K562 (cell line): ENCODE data around the gene PON3. TPM values are rescaled to one million over a fixed set of nuclear protein-coding genes. Genes with fewer than 3 reads are reported as not detected.

Experiments
- ATAC-seq: fragments of 200-7000 bp; cut with Tn5 transposase; 3 replicates; pipeline ENCODE4 v1.9.1; 2020; ENCODE audit warnings: moderate library complexity
- BruUV-seq: library from RNA; stranded (reverse); fragments of 400-500 nt; replicated peaks from 2 replicates; lab custom pipeline; 2021; lab: Mats Ljungman, UMichigan
- CTCF ChIA-PET: fragments of 300-600 bp; formaldehyde crosslinking; extraction: SDS; loops from one replicate; lab custom pipeline; 2021; ENCODE audit warnings: low intra/inter-chr PET ratio; lab: Yijun Ruan, JAX
- POLR2A ChIA-PET: fragments of 300-600, 350-650 bp; sonication (Branson Sonifier 250); formaldehyde crosslinking; extraction: SDS; loops from one replicate; lab custom pipeline; 2021; ENCODE audit warnings: antibody characterized with exemption, inconsistent platforms; lab: Yijun Ruan, JAX
- DNase-seq, 4 experiments: peaks; one replicate each; pipeline versions ENCODE4 v3.0.0 to v3.0.0-alpha.2; 2011 to 2018; ENCODE audit warnings: low spot score in 3 of 4, mixed read lengths in 3 of 4; ENCODE audit errors: extremely low read depth in 1 of 4
- FAIRE-seq: peaks from 2 replicates; lab custom pipeline; 2011; peaks lifted over from hg19 to GRCh38; lab: Jason Lieb, UNC
- H2AFZ ChIP-seq: 2 replicates; pipeline ENCODE4 v1.6.0; 2011; ENCODE audit warnings: low read depth, low read length, control low read depth, inconsistent platforms
- H3K27ac ChIP-seq: fragments of 200-600 bp; 3 replicates; pipeline ENCODE4 v1.8.0; 2011; ENCODE audit warnings: low read depth, mild to moderate bottlenecking, control low read depth, inconsistent platforms, low read length, moderate library complexity, mixed read lengths; ENCODE audit errors: extremely low read depth
- H3K27me3 ChIP-seq, 2 experiments: fragments of 300-600 bp in 1 of 2; 2 replicates in 1 of 2; 3 replicates in 1 of 2; pipeline versions ENCODE4 v1.6.0 to v1.8.0; 2011; ENCODE audit warnings: inconsistent platforms in 2 of 2, low read length in 2 of 2, mild to moderate bottlenecking in 1 of 2, mixed read lengths in 1 of 2, moderate library complexity in 1 of 2; ENCODE audit not compliant: control insufficient read depth in 2 of 2, insufficient read depth in 2 of 2
- H3K36me3 ChIP-seq: fragments of 300-600 bp; 3 replicates; pipeline ENCODE4 v1.8.0; 2011; ENCODE audit warnings: mild to moderate bottlenecking, low read length, inconsistent platforms; ENCODE audit not compliant: control insufficient read depth, insufficient read depth
- H3K4me1 ChIP-seq, 2 experiments: fragments of 200-600 bp in 1 of 2; replicated peaks in 1 of 2; 2 replicates in 1 of 2; 3 replicates in 1 of 2; pipeline versions ENCODE4 v1.5.1 to v1.8.0; 2011; ENCODE audit warnings: inconsistent platforms in 2 of 2, low read length in 2 of 2, mild to moderate bottlenecking in 1 of 2, mixed read lengths in 1 of 2, moderate library complexity in 1 of 2; ENCODE audit not compliant: control insufficient read depth in 2 of 2, insufficient read depth in 2 of 2
- H3K4me2 ChIP-seq: 2 replicates; pipeline ENCODE4 v1.6.1; 2011; ENCODE audit warnings: low read length, control low read depth, inconsistent platforms, mixed read lengths; ENCODE audit not compliant: insufficient read depth
- H3K4me3 ChIP-seq: fragments of 200-600 bp; sonication (generic), shearing (Covaris generic); 2 replicates; pipeline ENCODE4 v1.5.1; 2016; ENCODE audit warnings: control low read depth, inconsistent platforms
- H3K79me2 ChIP-seq: fragments of 200-600 bp; 3 replicates; pipeline ENCODE4 v1.8.0; 2011; ENCODE audit warnings: low read length, inconsistent platforms; ENCODE audit not compliant: control insufficient read depth, insufficient read depth
- H3K9ac ChIP-seq, 2 experiments: 2 replicates each; pipeline versions ENCODE4 v1.6.0 to v1.6.1; 2011; ENCODE audit warnings: low read depth in 2 of 2, low read length in 2 of 2, control low read depth in 1 of 2, inconsistent platforms in 1 of 2, mild to moderate bottlenecking in 1 of 2, mixed read lengths in 1 of 2; ENCODE audit not compliant: insufficient read depth in 1 of 2
- H3K9me1 ChIP-seq: one replicate; pipeline ENCODE4 v1.6.0; 2011; ENCODE audit warnings: inconsistent platforms, mild to moderate bottlenecking, low read length, moderate library complexity; ENCODE audit not compliant: control insufficient read depth, insufficient read depth
- H3K9me3 ChIP-seq: replicated peaks from 2 replicates; pipeline ENCODE4 v1.5.1; 2011; ENCODE audit warnings: low read depth, low read length, inconsistent platforms; ENCODE audit not compliant: control insufficient read depth, insufficient read depth
- H4K20me1 ChIP-seq: replicated peaks from 2 replicates; pipeline ENCODE4 v1.6.1; 2011; ENCODE audit warnings: low read length, inconsistent platforms, mixed read lengths; ENCODE audit not compliant: control insufficient read depth, insufficient read depth
- CTCFL ChIP-seq: IDR thresholded peaks from 2 replicates; pipeline ENCODE4 v1.6.1; 2011; ENCODE audit warnings: borderline replicate concordance, low read depth, mild to moderate bottlenecking, moderate library complexity, low read length; ENCODE audit not compliant: insufficient read depth, poor library complexity, severe bottlenecking
- WGBS: fragments of 100-300 bp; shearing (Covaris generic); methylation state at CpG from one replicate; pipeline ENCODE4 v1.1.6; 2016; ENCODE audit warnings: low coverage, mixed read lengths; ENCODE audit not compliant: insufficient coverage; ENCODE audit errors: missing lambda C conversion rate; 5-methylcytosine and 5-hydroxymethylcytosine counted together
- in situ Hi-C: fragments of 300-500 bp; cut with MboI; formaldehyde crosslinking; loops from 4 replicates; pipeline ENCODE4 v1.15.0; 2018; ENCODE audit warnings: inconsistent platforms, mixed read lengths
- intact Hi-C: fragments of 100-400 bp; cut with micrococcal nuclease; formaldehyde crosslinking; loops from 2 replicates; pipeline ENCODE4 v1.14.2; 2022
- polyA plus RNA-seq, 8 experiments: library from polyadenylated mRNA; depleted of rRNA in 4 of 8; stranded (reverse) in 5 of 8; unstranded in 3 of 8; fragments of >200 nt; fragmentation: Nextera tagmentation in 2 of 8; fragmentation: Illumina TruSeq in 1 of 8; extraction: Ambion mirVana in 2 of 8; extraction: Trizol in 1 of 8; gene quantifications; 2 replicates each; pipeline versions ENCODE4 v1.2.1 to v1.2.3, GENCODE V29; 2011 to 2014; ENCODE audit warnings: inconsistent platforms in 1 of 8, missing spikeins in 1 of 8
- total RNA-seq, 7 experiments: library from RNA; depleted of rRNA in 6 of 7; stranded (reverse); fragments of >200 nt in 6 of 7; fragmentation: Illumina TruSeq in 2 of 7; extraction: Trizol in 2 of 7; gene quantifications; 2 replicates each; pipeline versions ENCODE4 v1.2.1 to v1.2.3, GENCODE V29; 2011 to 2021; ENCODE audit warnings: low replicate concordance in 1 of 7
- TF ChIP-seq, protein P1 (sequence below), 2 experiments: fragments of 450-650 bp in 1 of 2; sonication (generic) in 1 of 2; formaldehyde crosslinking in 1 of 2; IDR thresholded peaks in 1 of 2; conservative IDR thresholded peaks in 1 of 2; 2 replicates each; pipeline versions ENCODE4 v1.6.1 to v1.8.1; 2016 to 2023; ENCODE audit warnings: mild to moderate bottlenecking in 2 of 2, moderate library complexity in 2 of 2, inconsistent platforms in 1 of 2, missing genetic modification reagents in 1 of 2

PON3 gene
- total and polyA plus RNA-seq, 9 of the 15 experiments (the other 6 are each of a cell fraction or from before 2014, with no cell fraction given), result 0.15 to 0.38 (median 0.18) TPM; not detected in 6

GRCh38 chr7:95411036-95411435 is 14.9 kb upstream of the PON3 start:
- ChIA-PET CTCF (no interaction called here), POLR2A (interaction anchor here (1.5 kb wide), 1 partner anchor 14 kb away, joined by 3 read pairs; no protein-coding TSS in a partner anchor)
- H3K4me3 ChIP-seq, result no peak overlapping the region
- no peaks in the 10 kb centered on the region for H3K9me1 ChIP-seq
- no TSS peak for BruUV-seq
- H3K9ac ChIP-seq, result no peak overlapping the region
- no peak for DNase-seq
- ATAC-seq, result no peak
- no peak overlapping the region for H3K4me2 ChIP-seq
- no peak overlapping the region for H2AFZ ChIP-seq
- peaks cover 21% of the 10 kb centered on the region; the same call in 2 of the 3 replicates for H3K36me3 ChIP-seq
- intact Hi-C loops (no loop called here), in situ Hi-C loops (no loop called here)
- no peaks in the 10 kb centered on the region for H3K27me3 ChIP-seq
- H3K27ac ChIP-seq, result no peak overlapping the region
- H3K9me3 ChIP-seq, result no peaks in the 10 kb centered on the region
- 78% methylated on average over 3 of the region's 3 CpGs for WGBS
- no peaks in the 10 kb centered on the region for H4K20me1 ChIP-seq
- TF ChIP-seq CTCFL, result no peak
- TF ChIP-seq, protein P1, sequence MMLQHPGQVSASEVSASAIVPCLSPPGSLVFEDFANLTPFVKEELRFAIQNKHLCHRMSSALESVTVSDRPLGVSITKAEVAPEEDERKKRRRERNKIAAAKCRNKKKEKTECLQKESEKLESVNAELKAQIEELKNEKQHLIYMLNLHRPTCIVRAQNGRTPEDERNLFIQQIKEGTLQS (IDR thresholded peaks at IDR 0.05), result peak; percentile 38; the same call in 1 of the 2 replicates
- TF ChIP-seq, protein P1 (CRISPR knock-in tag; conservative IDR thresholded peaks at IDR 0.05), result no peak
- no peak for FAIRE-seq
- H3K79me2 ChIP-seq, result no peaks in the 10 kb centered on the region
- H3K4me1 ChIP-seq, result no peaks in the 10 kb centered on the region
